ENCODE measurements around the gene PTGS1.

DNA sequence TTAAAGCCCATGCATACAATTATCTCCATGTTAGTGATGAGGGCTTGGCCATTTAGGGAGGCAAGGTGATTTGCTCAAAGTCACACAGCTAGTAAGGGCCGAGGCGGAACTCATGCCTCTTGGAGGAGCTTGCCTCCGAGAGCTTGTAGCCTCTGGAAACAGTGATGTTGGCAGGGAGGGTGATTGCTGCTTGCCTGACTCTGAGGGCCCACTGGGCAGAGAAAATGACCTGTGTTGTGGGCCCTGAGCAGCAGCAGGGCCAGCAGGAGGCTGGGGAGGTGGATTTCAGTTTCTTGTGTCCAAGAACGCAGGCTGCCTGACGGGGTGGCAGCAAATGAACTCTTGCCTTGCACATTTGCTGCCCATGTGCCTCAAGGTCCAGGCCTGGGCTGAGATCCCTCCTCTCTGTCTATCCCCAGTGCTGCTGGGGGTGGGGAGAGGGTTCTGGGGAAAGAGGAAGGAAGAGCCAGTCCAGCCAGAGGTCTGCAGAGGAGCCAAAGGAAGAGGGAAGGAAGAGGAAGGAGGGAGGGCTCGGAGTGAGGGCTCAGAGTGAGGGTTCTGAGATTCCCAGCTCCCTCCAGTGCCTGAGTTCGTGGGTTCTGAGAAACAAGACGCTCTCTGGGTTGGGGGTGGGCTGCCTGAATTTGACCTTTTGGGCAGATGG lies 16.2 kb upstream of the PTGS1 start:
- TF ChIP-seq, protein P1, sequence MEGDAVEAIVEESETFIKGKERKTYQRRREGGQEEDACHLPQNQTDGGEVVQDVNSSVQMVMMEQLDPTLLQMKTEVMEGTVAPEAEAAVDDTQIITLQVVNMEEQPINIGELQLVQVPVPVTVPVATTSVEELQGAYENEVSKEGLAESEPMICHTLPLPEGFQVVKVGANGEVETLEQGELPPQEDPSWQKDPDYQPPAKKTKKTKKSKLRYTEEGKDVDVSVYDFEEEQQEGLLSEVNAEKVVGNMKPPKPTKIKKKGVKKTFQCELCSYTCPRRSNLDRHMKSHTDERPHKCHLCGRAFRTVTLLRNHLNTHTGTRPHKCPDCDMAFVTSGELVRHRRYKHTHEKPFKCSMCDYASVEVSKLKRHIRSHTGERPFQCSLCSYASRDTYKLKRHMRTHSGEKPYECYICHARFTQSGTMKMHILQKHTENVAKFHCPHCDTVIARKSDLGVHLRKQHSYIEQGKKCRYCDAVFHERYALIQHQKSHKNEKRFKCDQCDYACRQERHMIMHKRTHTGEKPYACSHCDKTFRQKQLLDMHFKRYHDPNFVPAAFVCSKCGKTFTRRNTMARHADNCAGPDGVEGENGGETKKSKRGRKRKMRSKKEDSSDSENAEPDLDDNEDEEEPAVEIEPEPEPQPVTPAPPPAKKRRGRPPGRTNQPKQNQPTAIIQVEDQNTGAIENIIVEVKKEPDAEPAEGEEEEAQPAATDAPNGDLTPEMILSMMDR (IDR thresholded peaks at IDR 0.05; ENCODE audit: poor library complexity, severe bottlenecking): no peak
- TF ChIP-seq EZH2 (IDR thresholded peaks at IDR 0.05; ENCODE audit: borderline replicate concordance, insufficient read depth, low read length, poor library complexity, severe bottlenecking) (no peak), MXI1 (conservative IDR thresholded peaks at IDR 0.05; ENCODE audit: poor library complexity, severe bottlenecking) (no peak), TAF1 (IDR thresholded peaks at IDR 0.05; ENCODE audit: low read depth) (no peak), EP300 (conservative IDR thresholded peaks at IDR 0.05; ENCODE audit: poor library complexity, severe bottlenecking) (no peak), RAD21 (conservative IDR thresholded peaks at IDR 0.05) (no peak), SMC3 (conservative IDR thresholded peaks at IDR 0.05; ENCODE audit: poor library complexity) (no peak), POLR2AphosphoS5 (IDR thresholded peaks at IDR 0.05) (no peak)
- TF ChIP-seq, protein P2, sequence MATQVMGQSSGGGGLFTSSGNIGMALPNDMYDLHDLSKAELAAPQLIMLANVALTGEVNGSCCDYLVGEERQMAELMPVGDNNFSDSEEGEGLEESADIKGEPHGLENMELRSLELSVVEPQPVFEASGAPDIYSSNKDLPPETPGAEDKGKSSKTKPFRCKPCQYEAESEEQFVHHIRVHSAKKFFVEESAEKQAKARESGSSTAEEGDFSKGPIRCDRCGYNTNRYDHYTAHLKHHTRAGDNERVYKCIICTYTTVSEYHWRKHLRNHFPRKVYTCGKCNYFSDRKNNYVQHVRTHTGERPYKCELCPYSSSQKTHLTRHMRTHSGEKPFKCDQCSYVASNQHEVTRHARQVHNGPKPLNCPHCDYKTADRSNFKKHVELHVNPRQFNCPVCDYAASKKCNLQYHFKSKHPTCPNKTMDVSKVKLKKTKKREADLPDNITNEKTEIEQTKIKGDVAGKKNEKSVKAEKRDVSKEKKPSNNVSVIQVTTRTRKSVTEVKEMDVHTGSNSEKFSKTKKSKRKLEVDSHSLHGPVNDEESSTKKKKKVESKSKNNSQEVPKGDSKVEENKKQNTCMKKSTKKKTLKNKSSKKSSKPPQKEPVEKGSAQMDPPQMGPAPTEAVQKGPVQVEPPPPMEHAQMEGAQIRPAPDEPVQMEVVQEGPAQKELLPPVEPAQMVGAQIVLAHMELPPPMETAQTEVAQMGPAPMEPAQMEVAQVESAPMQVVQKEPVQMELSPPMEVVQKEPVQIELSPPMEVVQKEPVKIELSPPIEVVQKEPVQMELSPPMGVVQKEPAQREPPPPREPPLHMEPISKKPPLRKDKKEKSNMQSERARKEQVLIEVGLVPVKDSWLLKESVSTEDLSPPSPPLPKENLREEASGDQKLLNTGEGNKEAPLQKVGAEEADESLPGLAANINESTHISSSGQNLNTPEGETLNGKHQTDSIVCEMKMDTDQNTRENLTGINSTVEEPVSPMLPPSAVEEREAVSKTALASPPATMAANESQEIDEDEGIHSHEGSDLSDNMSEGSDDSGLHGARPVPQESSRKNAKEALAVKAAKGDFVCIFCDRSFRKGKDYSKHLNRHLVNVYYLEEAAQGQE (IDR thresholded peaks at IDR 0.05; ENCODE audit: borderline replicate concordance): no peak
